Mucosa of stomach (tissue), 1 donor: Measurements from ENCODE around the gene CDKN3.

Experiments
- H3K27me3 ChIP-seq: one replicate; pipeline ENCODE4 v1.7.0; 2013; ENCODE audit warnings: mild to moderate bottlenecking, low read length; ENCODE audit not compliant: control insufficient read depth, insufficient read depth
- H3K36me3 ChIP-seq: one replicate; pipeline ENCODE4 v1.7.0; 2013; ENCODE audit warnings: low read length; ENCODE audit not compliant: control insufficient read depth, insufficient read depth
- H3K4me1 ChIP-seq: one replicate; pipeline ENCODE4 v1.7.0; 2013; ENCODE audit warnings: mild to moderate bottlenecking, low read length; ENCODE audit not compliant: control insufficient read depth, insufficient read depth
- H3K4me3 ChIP-seq: one replicate; pipeline ENCODE4 v1.7.0; 2013; ENCODE audit warnings: low read length
- H3K9ac ChIP-seq: one replicate; pipeline ENCODE4 v1.7.0; 2013; ENCODE audit warnings: mild to moderate bottlenecking, low read length, moderate library complexity
- H3K9me3 ChIP-seq: one replicate; pipeline ENCODE4 v1.7.0; 2013; ENCODE audit warnings: mild to moderate bottlenecking, low read length, moderate library complexity; ENCODE audit not compliant: control insufficient read depth
- donor health status: Pancreatic carcinoma.

CDKN3 gene

GRCh38 chr14:54356172-54356571 is 40.6 kb upstream of the CDKN3 start:
- Histone ChIP-seq H3K9ac (no peak overlapping the region), H3K4me1 (peaks cover 12% of the 10 kb centered on the region), H3K36me3 (no peaks in the 10 kb centered on the region), H3K27me3 (no peaks in the 10 kb centered on the region), H3K9me3 (no peaks in the 10 kb centered on the region), H3K4me3 (no peak overlapping the region)

- Histone ChIP-seq H3K4me1 (no peaks in the 10 kb centered on the region), H3K9me3 (no peaks in the 10 kb centered on the region), H3K4me3 (no peak overlapping the region), H3K27me3 (no peaks in the 10 kb centered on the region), H3K9ac (no peak overlapping the region), H3K36me3 (no peaks in the 10 kb centered on the region)
These were observed 36.1 kb upstream of the CDKN3 start for GRCh38 chr14:54360667-54361066.

GRCh38 chr14:54362089-54362504 is 34.7 kb upstream of the CDKN3 start:
- H3K4me1 ChIP-seq = peaks cover 6% of the 10 kb centered on the region
- no peaks in the 10 kb centered on the region for H3K27me3 ChIP-seq
- H3K36me3 ChIP-seq = no peaks in the 10 kb centered on the region
- H3K9me3 ChIP-seq = no peaks in the 10 kb centered on the region
- H3K9ac ChIP-seq = no peak overlapping the region
- H3K4me3 ChIP-seq = no peak overlapping the region

- H3K27me3 ChIP-seq = no peaks in the 10 kb centered on the region
- peaks cover 11% of the 10 kb centered on the region for H3K4me1 ChIP-seq
- no peak overlapping the region for H3K4me3 ChIP-seq
- H3K9me3 ChIP-seq = no peaks in the 10 kb centered on the region
- H3K9ac ChIP-seq = no peak overlapping the region
- H3K36me3 ChIP-seq = no peaks in the 10 kb centered on the region
These were observed 33.9 kb upstream of the CDKN3 start for GRCh38 chr14:54362759-54363437.

GRCh38 chr14:54364555-54365415 is 32.0 kb upstream of the CDKN3 start:
- Histone ChIP-seq H3K9me3 (no peaks in the 10 kb centered on the region), H3K4me1 (peaks cover 11% of the 10 kb centered on the region), H3K9ac (no peak overlapping the region), H3K4me3 (no peak overlapping the region), H3K36me3 (no peaks in the 10 kb centered on the region), H3K27me3 (no peaks in the 10 kb centered on the region)

GRCh38 chr14:54366736-54367735 is 29.8 kb upstream of the CDKN3 start:
- peaks cover 11% of the 10 kb centered on the region for H3K4me1 ChIP-seq
- no peaks in the 10 kb centered on the region for H3K9me3 ChIP-seq
- no peaks in the 10 kb centered on the region for H3K36me3 ChIP-seq
- H3K4me3 ChIP-seq = no peak overlapping the region
- peak overlapping the region; percentile 38 for H3K9ac ChIP-seq
- no peaks in the 10 kb centered on the region for H3K27me3 ChIP-seq

GRCh38 chr14:54368291-54368690 is 28.5 kb upstream of the CDKN3 start:
- Histone ChIP-seq H3K27me3 (no peaks in the 10 kb centered on the region), H3K4me1 (peaks cover 11% of the 10 kb centered on the region), H3K9me3 (no peaks in the 10 kb centered on the region), H3K36me3 (no peaks in the 10 kb centered on the region), H3K9ac (no peak overlapping the region), H3K4me3 (no peak overlapping the region)

- peaks cover 11% of the 10 kb centered on the region for H3K4me1 ChIP-seq
- H3K36me3 ChIP-seq = no peaks in the 10 kb centered on the region
- no peaks in the 10 kb centered on the region for H3K27me3 ChIP-seq
- H3K4me3 ChIP-seq = no peak overlapping the region
- no peak overlapping the region for H3K9ac ChIP-seq
- no peaks in the 10 kb centered on the region for H3K9me3 ChIP-seq
These were observed 27.5 kb upstream of the CDKN3 start for GRCh38 chr14:54369343-54369742.

- Histone ChIP-seq H3K9me3 (no peaks in the 10 kb centered on the region), H3K36me3 (no peaks in the 10 kb centered on the region), H3K27me3 (no peaks in the 10 kb centered on the region), H3K9ac (no peak overlapping the region), H3K4me1 (peaks cover 11% of the 10 kb centered on the region), H3K4me3 (no peak overlapping the region)
These were observed 26.2 kb upstream of the CDKN3 start for GRCh38 chr14:54370323-54371198.

GRCh38 chr14:54374117-54374884 is 22.5 kb upstream of the CDKN3 start:
- H3K36me3 ChIP-seq = no peaks in the 10 kb centered on the region
- H3K4me1 ChIP-seq = no peaks in the 10 kb centered on the region
- no peaks in the 10 kb centered on the region for H3K9me3 ChIP-seq
- H3K4me3 ChIP-seq = no peak overlapping the region
- no peak overlapping the region for H3K9ac ChIP-seq
- H3K27me3 ChIP-seq = no peaks in the 10 kb centered on the region
